Muscle of leg (tissue), 11 donors: ENCODE data around the gene PITPNC1. TPM values are rescaled to one million over a fixed set of nuclear protein-coding genes. Genes with fewer than 3 reads are reported as not detected.
A peak's percentile ranks its signal among the peaks of the same experiment; 100 is the strongest.
"Not testable (repeated sequence)": the region's sequence is repeated elsewhere in the genome, so short reads cannot be mapped to it uniquely, and the experiment has no call there.

Experiments used
- DNase-seq: peaks from one replicate; pipeline ENCODE4 v3.0.0; 2013
- H3K27ac ChIP-seq: one replicate; pipeline ENCODE4 v1.5.1; 2013; ENCODE audit warnings: mild to moderate bottlenecking, low read length, control low read depth
- H3K27me3 ChIP-seq: one replicate; pipeline ENCODE4 v1.6.1; 2013; ENCODE audit warnings: low read length; ENCODE audit not compliant: control insufficient read depth, insufficient read depth
- H3K36me3 ChIP-seq: one replicate; pipeline ENCODE4 v1.6.1; 2013; ENCODE audit warnings: low read length; ENCODE audit not compliant: control insufficient read depth, insufficient read depth
- H3K4me1 ChIP-seq: one replicate; pipeline ENCODE4 v1.6.1; 2013; ENCODE audit warnings: low read length; ENCODE audit not compliant: control insufficient read depth, insufficient read depth
- H3K4me3 ChIP-seq: one replicate; pipeline ENCODE4 v1.5.1; 2013; ENCODE audit warnings: low read length, control low read depth
- H3K9me3 ChIP-seq: replicated peaks from 2 replicates; pipeline ENCODE4 v1.6.1; 2013; ENCODE audit warnings: low read depth, low read length; ENCODE audit not compliant: control insufficient read depth
- WGBS: methylation state at CpG from one replicate; pipeline ENCODE4 v1.1.5; 2013; ENCODE audit warnings: missing lambda C conversion rate; ENCODE audit not compliant: insufficient coverage; 5-methylcytosine and 5-hydroxymethylcytosine counted together
- polyA plus RNA-seq, 8 donors: library from polyadenylated mRNA; unstranded; fragments of 120-200 nt; gene quantifications; one replicate each; pipeline versions ENCODE4 v1.2.1 to v1.2.3, GENCODE V29; 2013; ENCODE audit warnings: inconsistent platforms in 1 of 8, low replicate concordance in 1 of 8; ENCODE audit not compliant: insufficient read length in 8 of 8, insufficient read depth in 1 of 8
- total RNA-seq: library from RNA; stranded (reverse); fragments of 120-200 nt; gene quantifications from one replicate; pipeline ENCODE4 v1.2.4, GENCODE V29; 2013

PITPNC1 gene
- total and polyA plus RNA-seq, 9 donors: 8.6 to 11.9 (median 10.0) TPM

- Histone ChIP-seq H3K4me1 (no peaks in the 10 kb centered on the region), H3K27me3 (no peaks in the 10 kb centered on the region), H3K36me3 (no peaks in the 10 kb centered on the region), H3K27ac (no peak overlapping the region), H3K9me3 (no peaks in the 10 kb centered on the region), H3K4me3 (no peak overlapping the region)
- no peak for DNase-seq
- WGBS: 50% methylated on average over 1 of the region's 4 CpGs
These were observed 50.3 kb downstream of the PITPNC1 start for GRCh38 chr17:67427424-67427823.

GRCh38 chr17:67430515-67430914 is 53.4 kb downstream of the PITPNC1 start:
- H3K27me3 ChIP-seq, DNase-seq, H3K4me3 ChIP-seq, H3K4me1 ChIP-seq, H3K27ac ChIP-seq, H3K36me3 ChIP-seq, H3K9me3 ChIP-seq: not testable (repeated sequence)
- WGBS: no CpG with 5 or more reads among the region's 4 CpGs

- Histone ChIP-seq H3K4me1 (peaks cover 6% of the 10 kb centered on the region), H3K9me3 (no peaks in the 10 kb centered on the region), H3K4me3 (no peak overlapping the region), H3K27ac (no peak overlapping the region), H3K36me3 (no peaks in the 10 kb centered on the region), H3K27me3 (no peaks in the 10 kb centered on the region)
- WGBS: 100% methylated on average over 1 of the region's 9 CpGs
- DNase-seq: peak; percentile 30
These were observed 54.4 kb downstream of the PITPNC1 start for GRCh38 chr17:67431249-67432015.

- peaks cover 6% of the 10 kb centered on the region for H3K4me1 ChIP-seq
- no peak overlapping the region for H3K4me3 ChIP-seq
- no peaks in the 10 kb centered on the region for H3K36me3 ChIP-seq
- no peaks in the 10 kb centered on the region for H3K9me3 ChIP-seq
- H3K27ac ChIP-seq: no peak overlapping the region
- DNase-seq: no peak
- WGBS: 91% methylated on average over 19 of the region's 21 CpGs
- H3K27me3 ChIP-seq: no peaks in the 10 kb centered on the region
These were observed 56.3 kb downstream of the PITPNC1 start for GRCh38 chr17:67433248-67433924.

- WGBS: 75% methylated on average over 3 of the region's 6 CpGs
- Histone ChIP-seq H3K9me3 (no peaks in the 10 kb centered on the region), H3K4me3 (no peak overlapping the region), H3K36me3 (no peaks in the 10 kb centered on the region), H3K27me3 (no peaks in the 10 kb centered on the region), H3K4me1 (peaks cover 6% of the 10 kb centered on the region), H3K27ac (no peak overlapping the region)
- peak; percentile 27 for DNase-seq
These were observed 57.0 kb downstream of the PITPNC1 start for GRCh38 chr17:67434061-67434525.

- no peak overlapping the region for H3K4me3 ChIP-seq
- 60% methylated on average over 1 of the region's 5 CpGs for WGBS
- peaks cover 6% of the 10 kb centered on the region for H3K4me1 ChIP-seq
- no peak overlapping the region for H3K27ac ChIP-seq
- peak; percentile 27 for DNase-seq
- no peaks in the 10 kb centered on the region for H3K9me3 ChIP-seq
- H3K27me3 ChIP-seq: no peaks in the 10 kb centered on the region
- no peaks in the 10 kb centered on the region for H3K36me3 ChIP-seq
These were observed 58.0 kb downstream of the PITPNC1 start for GRCh38 chr17:67435122-67435521.

GRCh38 chr17:67435786-67436185 is 58.7 kb downstream of the PITPNC1 start:
- H3K27ac ChIP-seq: no peak overlapping the region
- no peak overlapping the region for H3K4me3 ChIP-seq
- no CpG with 5 or more reads among the region's 5 CpGs for WGBS
- H3K9me3 ChIP-seq: no peaks in the 10 kb centered on the region
- H3K36me3 ChIP-seq: no peaks in the 10 kb centered on the region
- peaks cover 6% of the 10 kb centered on the region for H3K4me1 ChIP-seq
- no peak for DNase-seq
- H3K27me3 ChIP-seq: no peaks in the 10 kb centered on the region

- no peak for DNase-seq
- H3K36me3 ChIP-seq: no peaks in the 10 kb centered on the region
- H3K27ac ChIP-seq: no peak overlapping the region
- WGBS: 77% methylated on average over 10 of the region's 10 CpGs
- H3K9me3 ChIP-seq: no peaks in the 10 kb centered on the region
- no peaks in the 10 kb centered on the region for H3K27me3 ChIP-seq
- peaks cover 9% of the 10 kb centered on the region for H3K4me1 ChIP-seq
- H3K4me3 ChIP-seq: no peak overlapping the region
These were observed 59.2 kb downstream of the PITPNC1 start for GRCh38 chr17:67436233-67436632.

- no CpG with 5 or more reads among the region's 3 CpGs for WGBS
- DNase-seq: no peak
- no peak overlapping the region for H3K4me3 ChIP-seq
- H3K27me3 ChIP-seq: no peaks in the 10 kb centered on the region
- H3K36me3 ChIP-seq: no peaks in the 10 kb centered on the region
- H3K27ac ChIP-seq: no peak overlapping the region
- peaks cover 12% of the 10 kb centered on the region for H3K4me1 ChIP-seq
- no peaks in the 10 kb centered on the region for H3K9me3 ChIP-seq
These were observed 61.6 kb downstream of the PITPNC1 start for GRCh38 chr17:67438667-67439066.

- Histone ChIP-seq H3K4me3 (no peak overlapping the region), H3K9me3 (no peaks in the 10 kb centered on the region), H3K36me3 (no peaks in the 10 kb centered on the region), H3K4me1 (peaks cover 13% of the 10 kb centered on the region), H3K27ac (no peak overlapping the region), H3K27me3 (no peaks in the 10 kb centered on the region)
- no CpG with 5 or more reads among the region's 2 CpGs for WGBS
- DNase-seq: no peak
These were observed 62.2 kb downstream of the PITPNC1 start for GRCh38 chr17:67439269-67439668.
